GM10266 (cell line): ENCODE results near the gene SOCS6.

ENCODE experiments used
- DNase-seq: peaks from one replicate; pipeline ENCODE4 v3.0.0; 2012; ENCODE audit errors: extremely low spot score
- CTCF ChIP-seq: IDR thresholded peaks from 2 replicates; pipeline ENCODE4 v1.5.1; 2012; ENCODE audit warnings: mild to moderate bottlenecking, low read depth; ENCODE audit not compliant: control insufficient read depth, insufficient read depth; ENCODE audit errors: missing control alignments

The SOCS6 gene

GRCh38 chr18:70322928-70323327, 34.1 kb downstream of the SOCS6 start:
- no peak for DNase-seq
- no peak for TF ChIP-seq CTCF

GRCh38 chr18:70324897-70325296, 36.1 kb downstream of the SOCS6 start:
- no peak for TF ChIP-seq CTCF

GRCh38 chr18:70326255-70326654, 37.4 kb downstream of the SOCS6 start:
- TF ChIP-seq CTCF = no peak
- DNase-seq = no peak

More at GRCh38 chr18:70324897-70325296, 36.1 kb downstream of the SOCS6 start:
- no peak for DNase-seq

GRCh38 chr18:70328169-70328568, 39.3 kb downstream of the SOCS6 start:
- TF ChIP-seq CTCF = no peak
- no peak for DNase-seq

- no peak for TF ChIP-seq CTCF
- DNase-seq = no peak
These were observed 40.2 kb downstream of the SOCS6 start for GRCh38 chr18:70329071-70329470.

GRCh38 chr18:70330887-70331286, 42.0 kb downstream of the SOCS6 start:
- no peak for TF ChIP-seq CTCF
- no peak for DNase-seq

GRCh38 chr18:70331456-70332097, 42.7 kb downstream of the SOCS6 start:
- TF ChIP-seq CTCF = no peak
- no peak for DNase-seq
